Measurements from ENCODE around the gene FBXL4.
"Not testable (repeated sequence)": the region's sequence is repeated elsewhere in the genome, so short reads cannot be mapped to it uniquely, and the experiment has no call there.

FBXL4 gene

DNA sequence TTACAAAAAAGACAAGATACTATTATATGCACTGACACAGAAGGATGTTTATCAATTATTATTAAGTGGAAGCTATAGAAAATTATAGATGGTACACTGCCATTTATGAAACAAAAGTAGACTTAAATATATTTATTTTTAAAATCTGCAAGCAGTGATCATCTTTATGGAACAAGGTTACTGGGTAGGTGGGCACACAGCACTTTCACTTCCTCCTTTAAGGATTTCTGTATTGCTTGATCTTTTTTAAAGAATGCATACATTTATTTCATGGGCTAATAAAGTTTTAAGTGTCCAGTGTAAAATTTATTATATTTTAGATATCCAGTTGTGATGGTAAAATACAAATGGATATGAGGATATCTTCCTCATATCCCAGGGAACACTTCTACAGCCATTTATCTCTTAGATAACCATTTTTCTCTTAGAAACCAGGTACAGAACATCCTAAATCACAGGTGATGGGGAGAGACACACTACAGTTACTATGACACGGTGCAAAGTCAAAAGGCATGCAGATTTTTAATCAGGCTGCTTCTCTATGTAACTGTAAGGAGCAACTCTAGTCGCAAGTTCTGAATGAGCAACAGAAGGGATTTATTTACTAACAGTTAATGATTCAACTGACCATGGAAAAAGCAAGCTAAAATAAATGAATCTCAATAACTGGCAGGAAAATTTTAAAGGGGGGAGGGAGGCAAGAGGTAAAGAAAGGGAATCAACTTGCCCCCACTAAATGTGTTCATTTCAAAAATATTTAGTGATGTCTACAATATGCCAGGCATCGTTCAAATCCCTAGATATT is 2.2 kb downstream of the FBXL4 start:
- no peak for DNase-seq (ENCODE audit: low read depth, low spot score)

DNA sequence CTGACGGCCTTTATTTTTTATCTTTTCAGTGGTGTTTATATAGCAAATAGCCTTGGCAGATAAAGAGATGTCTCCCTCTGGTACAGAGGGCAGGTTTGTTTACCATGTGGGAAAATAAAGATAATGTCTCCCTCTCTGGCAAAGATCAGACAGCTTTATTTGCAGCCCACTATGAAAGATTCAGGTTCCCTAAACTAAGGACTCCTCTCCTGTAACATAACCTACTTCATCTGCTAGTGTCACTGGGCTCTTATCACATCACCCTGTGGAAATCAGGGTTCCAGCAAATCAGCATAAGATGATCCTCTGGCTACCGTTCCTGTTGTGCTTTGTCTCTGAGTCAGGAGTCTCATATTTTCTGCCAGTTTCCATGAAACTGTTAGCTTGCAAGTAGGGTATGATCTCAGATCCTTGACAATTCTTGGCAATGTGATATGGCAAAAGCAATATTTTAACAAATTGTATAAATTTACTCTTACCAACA is 3.1 kb downstream of the FBXL4 start:
- no peak for DNase-seq (ENCODE audit: low read depth, low spot score)

DNA sequence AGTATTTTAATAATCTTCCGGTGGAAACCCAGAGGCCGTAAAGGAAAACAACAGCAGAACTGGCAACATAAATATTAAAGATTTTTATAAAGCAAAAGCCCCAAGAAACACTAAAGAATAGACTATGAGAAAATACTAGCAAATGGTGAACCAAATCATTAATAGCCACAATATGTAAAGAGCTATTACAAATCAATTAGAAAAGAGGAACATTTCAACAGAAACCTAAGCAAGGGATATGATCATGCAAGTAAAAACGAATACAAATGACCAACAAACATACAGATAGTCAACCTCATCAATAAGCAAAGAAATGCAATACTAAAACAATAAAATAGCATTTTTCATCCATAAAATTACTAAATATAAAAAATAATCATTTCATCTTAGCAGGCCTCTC is 3.6 kb downstream of the FBXL4 start:
- no peak for DNase-seq (ENCODE audit: low read depth, low spot score)

DNA sequence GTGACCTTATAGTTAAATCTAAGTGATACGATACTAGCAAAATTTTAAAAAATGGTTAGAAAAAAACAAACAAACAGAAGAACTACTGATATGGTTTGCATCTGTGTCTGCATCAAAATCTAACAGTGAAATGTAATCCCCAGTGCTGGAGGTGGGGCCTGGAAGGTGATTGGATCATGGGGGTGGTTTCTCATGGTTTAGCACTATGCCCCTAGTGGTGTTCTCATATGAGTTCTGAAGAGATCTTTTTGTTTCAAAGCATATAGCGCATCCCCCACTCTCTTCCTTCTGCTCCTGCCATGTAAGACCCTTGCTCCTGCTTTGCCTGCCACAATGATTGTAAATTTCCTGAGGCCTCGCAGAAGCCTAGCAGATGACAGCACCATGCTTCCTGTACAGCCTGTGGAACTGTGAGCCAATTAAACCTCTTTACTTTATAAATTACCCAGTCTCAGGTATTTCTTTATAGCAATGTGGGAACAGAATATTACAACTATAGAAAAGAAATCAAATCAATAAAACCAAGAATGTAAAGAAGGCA is 5.4 kb downstream of the FBXL4 start:
- no peak for DNase-seq (ENCODE audit: low read depth, low spot score)

DNA sequence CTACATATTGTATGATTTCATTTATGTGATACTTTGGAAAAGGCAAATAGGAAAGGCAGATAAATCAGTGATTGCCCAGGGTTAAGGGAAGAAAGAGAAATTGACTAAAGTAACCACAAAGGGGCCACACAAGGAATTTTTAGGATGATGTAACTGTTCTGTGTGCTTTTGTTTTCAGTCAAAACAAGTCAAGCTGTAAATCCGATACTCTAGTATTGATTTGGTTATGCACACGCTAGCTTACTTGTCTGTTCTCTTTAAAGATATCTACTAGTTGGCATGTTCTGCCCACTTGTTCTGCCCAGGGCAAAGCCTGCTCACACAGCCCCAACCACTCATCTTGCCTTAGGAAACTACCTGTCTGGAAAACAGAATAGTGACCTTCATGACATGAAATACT is 6.4 kb downstream of the FBXL4 start:
- no peak for DNase-seq (ENCODE audit: low read depth, low spot score)

DNA sequence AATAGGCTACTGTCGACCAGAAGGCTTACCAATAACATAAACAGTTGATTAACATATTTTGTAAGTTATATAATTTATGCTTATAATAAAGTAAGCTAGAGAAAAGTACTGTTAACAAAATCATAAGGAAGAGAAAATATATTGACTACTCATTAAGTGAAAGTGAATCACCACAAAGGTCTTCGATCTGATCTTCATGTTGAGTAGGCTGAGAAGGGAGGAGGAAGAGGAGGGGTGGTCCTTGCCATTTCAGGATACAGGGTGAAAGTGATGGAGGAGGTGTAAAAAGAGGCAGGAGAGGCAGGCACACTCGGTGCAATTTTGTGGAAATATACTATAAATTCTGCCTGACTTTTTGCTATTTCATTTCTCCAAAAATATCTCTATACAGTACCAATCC is 10.4 kb downstream of the FBXL4 start:
- no peak for DNase-seq (ENCODE audit: low read depth, low spot score)

DNA sequence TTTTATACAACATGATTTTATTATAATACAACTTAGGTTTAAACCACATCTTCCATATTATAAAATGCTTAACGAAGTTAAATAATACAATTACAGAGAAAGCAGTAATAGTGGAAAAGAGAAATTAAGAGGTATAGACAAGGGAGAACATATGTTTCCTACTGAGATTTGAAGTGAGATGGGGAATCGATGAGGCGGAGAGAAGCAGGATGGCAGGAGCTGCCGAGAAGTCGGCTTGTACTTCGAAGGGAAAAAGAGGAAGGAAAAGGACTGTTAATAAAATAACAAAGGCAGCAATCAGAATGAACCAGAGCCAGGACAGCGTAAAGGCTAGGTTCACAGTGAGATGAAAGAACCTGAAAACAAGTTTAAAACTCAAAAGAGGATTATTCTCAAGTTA is 15.4 kb downstream of the FBXL4 start:
- DNase-seq (ENCODE audit: low read depth, low spot score): no peak

DNA sequence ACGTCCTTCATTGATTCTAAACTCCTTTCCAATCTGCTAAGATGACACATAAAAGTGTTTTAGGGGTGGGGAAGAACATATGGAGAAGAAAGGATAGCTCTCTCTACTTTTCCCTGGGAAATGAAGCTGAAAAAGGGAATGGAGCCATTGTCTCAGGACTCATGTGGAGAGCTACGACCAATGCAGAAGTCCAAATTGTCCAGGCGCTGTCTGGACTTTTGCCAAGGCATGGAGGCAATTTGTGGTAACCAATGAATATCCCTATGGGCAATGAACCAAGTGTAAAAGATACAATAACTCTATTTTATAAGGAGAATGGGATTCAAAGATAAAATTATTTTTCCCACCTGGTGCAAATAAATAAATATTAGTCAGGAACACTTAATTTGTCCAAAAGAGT is 16.1 kb downstream of the FBXL4 start:
- DNase-seq (ENCODE audit: low read depth, low spot score): no peak

DNA sequence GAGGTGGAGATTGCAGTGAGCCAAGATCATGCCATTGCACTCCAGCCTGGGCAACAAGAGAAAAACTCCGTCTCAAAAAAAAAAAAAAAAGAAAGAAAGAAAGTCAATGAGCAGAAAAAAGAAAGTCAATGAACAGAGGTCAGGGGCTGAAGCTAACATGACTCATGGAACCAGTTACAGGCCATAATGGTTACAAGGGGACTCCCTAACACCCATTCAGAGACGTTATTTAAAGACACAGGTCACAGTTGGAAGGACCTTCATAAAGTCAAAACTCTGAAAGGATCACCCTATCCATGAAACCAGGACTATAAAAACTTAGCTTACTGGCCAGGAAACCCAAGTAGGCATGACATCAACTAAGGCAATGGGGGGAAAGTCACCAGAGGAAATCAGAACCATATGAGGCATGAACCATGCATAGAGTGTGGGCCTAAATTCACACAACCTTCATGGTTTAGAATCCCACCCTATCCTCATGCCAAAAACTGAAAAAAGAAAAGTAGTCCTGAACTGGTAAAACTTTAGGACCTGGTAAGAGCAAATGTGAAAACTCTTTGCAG is 18.2 kb downstream of the FBXL4 start:
- DNase-seq (ENCODE audit: low read depth, low spot score): no peak

DNA sequence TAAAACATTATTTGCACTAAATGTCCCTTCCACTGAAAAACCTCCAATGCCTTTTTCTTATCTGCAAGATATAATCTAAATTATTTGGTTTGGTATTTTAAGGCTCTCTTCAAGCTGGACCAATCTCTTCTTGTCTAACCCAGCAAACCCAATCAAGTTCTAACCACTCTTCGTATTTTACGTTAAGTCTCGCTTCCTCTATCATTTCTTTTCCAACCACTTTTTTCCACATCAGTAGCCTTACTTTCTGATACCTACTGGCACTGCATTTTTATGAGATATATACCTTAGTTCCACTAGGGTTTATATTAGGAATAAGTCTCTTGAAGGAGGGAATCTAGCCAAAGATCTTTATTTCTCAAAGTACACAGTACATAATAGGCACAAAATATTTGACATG is 19.1 kb downstream of the FBXL4 start:
- no peak for DNase-seq (ENCODE audit: low read depth, low spot score)

DNA sequence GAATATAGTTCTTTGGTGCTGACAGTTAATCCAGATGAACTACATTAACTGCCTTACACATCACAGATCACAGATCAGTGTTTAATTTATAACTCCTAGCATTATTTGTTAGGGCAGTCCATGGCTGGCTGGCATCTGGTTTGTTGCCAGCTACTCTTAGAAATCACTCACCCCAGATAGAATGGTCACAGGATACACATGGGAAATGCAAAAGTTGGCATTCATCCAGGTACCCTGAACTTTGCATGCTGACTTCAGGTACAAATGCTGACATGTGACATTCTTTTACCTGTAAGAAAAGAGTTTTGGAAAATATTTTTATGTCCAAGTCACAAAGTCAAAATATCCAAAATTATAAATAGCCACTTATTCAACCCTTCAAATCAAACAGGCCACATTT is 20.2 kb downstream of the FBXL4 start:
- no peak for DNase-seq (ENCODE audit: low read depth, low spot score)

DNA sequence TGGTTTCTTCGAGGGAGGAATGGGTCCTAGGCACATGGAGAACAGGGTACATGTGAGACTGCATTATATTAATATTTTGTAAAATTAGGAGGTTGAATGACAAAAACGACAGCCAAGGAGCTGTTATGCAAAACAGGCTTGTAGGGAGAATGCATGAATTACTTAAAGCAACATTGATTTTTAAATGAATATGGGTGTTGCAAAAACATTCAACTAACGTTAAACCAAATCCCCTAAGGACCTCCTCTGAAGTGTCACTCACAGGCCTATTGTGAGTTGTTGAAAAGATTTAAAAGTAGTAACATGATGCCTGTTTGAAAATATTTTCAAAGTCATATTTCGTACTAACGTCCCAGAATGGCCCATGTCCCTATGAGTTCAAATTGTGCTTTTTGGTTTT is 21.9 kb downstream of the FBXL4 start:
- no peak for DNase-seq (ENCODE audit: low read depth, low spot score)

DNA sequence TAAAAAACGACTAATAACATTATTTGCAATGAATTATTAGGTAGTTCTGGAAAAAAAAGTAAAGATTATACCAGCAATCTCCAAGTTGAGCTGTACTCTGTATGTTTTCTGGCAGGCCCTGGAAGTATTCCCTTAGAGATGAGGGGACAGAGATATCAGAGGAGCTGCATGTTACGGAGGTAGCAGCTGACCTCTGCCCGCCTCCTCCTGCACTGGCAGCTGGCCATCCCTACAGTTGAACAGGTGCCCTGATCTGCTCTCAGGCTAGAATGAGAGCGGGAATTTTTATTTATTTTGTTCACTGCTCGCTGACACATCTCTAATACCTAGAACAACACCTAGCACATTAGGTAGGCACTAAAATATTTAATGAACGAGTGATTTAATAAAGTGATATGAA is 23.1 kb downstream of the FBXL4 start:
- DNase-seq (ENCODE audit: low read depth, low spot score): no peak

DNA sequence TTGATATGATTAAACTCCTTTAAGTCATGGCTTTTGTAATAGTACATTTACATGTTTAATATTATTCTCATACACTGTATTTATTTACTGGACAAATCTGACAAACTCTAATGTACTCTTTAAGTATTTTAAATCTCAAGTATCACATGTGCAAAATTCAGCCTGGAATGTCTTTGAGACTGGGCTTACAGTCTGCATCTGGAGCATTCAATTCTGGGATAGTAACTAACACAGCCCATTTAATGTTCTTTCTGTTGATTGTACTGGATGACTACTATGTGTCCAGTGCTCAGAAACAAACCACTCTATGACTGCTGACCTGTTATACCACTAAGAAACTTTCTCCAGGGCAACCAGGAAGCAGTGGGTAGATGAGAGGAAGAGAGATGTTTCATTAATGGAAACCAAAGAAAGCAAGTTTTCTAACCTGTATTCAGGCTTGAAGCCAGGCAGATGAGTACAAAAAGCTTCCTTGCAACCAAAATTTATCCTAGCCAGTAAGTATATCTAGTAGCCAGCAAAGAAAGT is 26.8 kb downstream of the FBXL4 start:
- DNase-seq (ENCODE audit: low read depth, low spot score): no peak

DNA sequence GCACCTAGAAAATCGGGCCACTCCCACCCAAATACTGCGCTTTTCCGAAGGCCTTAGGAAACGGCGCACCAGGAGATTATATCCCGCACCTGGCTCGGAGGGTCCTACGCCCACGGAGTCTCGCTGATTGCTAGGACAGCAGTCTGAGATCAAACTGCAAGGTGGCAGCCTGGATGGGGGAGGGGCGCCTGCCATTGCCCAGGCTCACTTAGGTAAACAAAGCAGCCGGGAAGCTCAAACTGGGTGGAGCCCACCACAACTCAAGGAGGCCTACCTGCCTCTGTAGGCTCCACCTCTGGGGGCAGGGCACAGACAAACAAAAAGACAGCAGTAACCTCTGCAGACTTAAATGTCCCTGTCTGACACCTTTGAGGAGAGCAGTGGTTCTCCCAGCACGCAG is 36.8 kb downstream of the FBXL4 start:
- not testable (repeated sequence) for DNase-seq (ENCODE audit: low read depth, low spot score)

DNA sequence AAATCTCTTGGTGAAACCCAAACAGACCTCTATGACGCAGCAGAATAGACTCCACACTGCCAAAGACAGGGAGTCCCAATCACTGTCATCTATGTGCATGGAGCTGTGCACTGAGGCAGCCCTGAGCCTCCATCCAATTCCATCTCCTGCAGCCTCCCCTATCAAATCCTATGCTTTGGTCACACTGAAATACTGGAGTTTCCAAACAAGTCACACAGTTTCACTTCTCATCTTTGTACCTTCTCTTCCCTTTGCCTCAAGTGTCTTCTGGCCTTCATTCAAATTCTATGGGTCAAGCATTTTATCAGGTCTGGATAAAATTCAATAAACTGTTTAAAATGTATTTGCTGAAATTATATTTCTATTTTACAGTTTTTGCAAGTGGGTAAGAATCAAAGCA is 38.5 kb downstream of the FBXL4 start:
- DNase-seq (ENCODE audit: low read depth, low spot score): no peak

DNA sequence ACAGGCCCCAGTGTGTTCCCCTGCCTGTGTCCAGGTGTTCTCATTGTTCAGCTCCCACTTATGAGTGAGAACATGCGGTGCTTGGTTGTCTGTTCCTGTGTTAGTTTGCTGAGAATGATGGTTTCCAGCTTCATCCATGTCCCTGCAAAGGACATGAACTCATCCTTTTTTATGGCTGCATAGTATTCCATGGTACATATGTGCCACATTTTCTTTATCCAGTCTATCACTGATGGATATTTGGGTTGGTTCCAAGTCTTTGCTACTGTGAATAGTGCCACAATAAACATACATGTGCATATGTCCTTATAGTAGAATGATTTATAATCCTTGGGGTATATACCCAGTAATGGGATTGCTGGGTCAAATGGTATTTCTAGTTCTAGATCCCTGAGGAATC is 41.4 kb downstream of the FBXL4 start:
- DNase-seq (ENCODE audit: low read depth, low spot score): not testable (repeated sequence)

DNA sequence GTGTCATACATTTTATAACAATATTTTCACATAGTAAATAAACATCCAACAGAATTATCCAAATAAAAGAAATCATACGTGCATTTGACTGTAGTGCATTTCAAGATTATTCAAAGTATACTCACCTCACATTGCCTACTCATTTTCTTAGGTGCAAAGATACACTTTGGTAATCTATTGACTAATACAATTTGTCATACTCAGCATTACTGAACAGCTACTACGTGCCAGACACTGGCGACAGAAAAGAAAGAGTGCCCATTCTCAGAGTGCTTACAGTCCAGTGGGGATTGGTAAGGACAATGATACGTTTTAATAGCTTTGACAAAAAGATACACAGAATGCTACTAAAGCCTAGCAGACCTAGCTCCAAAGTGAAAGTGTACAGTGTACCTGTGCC is 42.0 kb downstream of the FBXL4 start:
- DNase-seq (ENCODE audit: low read depth, low spot score): no peak

DNA sequence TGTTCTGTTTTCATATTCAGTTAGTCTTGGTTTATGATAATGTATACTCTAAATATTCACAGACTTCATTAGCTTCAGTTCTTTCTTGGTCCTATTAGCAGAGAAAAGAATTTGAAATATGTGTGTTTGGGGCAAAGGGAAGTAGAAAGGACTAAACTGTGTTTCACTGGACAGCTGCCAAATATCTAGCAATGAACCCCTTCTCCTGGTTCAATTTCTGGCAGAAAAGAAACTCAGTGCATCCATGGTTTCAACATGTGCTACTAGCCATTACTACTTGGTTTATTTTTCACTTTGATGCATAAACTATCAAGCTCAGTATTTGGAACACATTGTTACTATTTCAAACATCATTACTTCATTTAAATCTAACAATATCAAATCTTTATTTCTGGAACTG is 43.6 kb downstream of the FBXL4 start:
- DNase-seq (ENCODE audit: low read depth, low spot score): no peak

DNA sequence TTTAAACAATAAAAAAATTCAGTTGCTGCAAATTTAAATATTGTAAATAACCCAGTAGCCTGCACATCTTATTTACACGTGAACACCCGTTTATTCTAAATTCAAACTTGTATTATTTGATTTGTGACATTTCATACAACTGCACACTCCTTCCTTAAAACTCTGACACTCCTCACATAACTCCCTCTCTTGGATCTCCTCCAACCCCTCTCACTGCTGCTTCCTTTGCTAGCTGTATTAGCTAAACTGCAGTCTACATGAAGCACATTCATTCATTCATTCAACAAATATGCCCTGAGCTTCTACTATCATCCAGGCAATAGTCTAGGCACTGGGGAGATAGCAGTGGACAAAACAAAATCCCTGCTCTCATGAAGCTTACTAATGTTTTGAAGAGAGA is 47.0 kb downstream of the FBXL4 start:
- no peak for DNase-seq (ENCODE audit: low read depth, low spot score)

DNA sequence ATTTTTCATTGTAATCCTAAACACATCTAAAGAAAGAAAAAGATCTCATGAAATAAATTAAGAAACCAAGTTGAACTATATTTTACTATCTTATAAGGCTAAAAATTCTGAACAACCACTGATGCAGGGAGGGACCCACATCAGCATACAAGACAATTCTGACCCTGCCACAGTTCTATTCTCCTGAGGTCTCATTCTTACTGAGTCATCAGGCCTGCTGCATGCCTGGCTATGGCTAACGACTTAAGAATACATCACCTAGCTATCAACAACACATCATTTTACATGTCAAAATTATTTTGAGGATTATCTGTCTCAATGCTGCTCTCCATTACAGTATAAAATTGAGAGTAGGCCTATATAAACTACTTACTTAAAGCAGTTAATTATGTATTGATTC is 52.9 kb downstream of the FBXL4 start:
- no peak for DNase-seq (ENCODE audit: low read depth, low spot score)

DNA sequence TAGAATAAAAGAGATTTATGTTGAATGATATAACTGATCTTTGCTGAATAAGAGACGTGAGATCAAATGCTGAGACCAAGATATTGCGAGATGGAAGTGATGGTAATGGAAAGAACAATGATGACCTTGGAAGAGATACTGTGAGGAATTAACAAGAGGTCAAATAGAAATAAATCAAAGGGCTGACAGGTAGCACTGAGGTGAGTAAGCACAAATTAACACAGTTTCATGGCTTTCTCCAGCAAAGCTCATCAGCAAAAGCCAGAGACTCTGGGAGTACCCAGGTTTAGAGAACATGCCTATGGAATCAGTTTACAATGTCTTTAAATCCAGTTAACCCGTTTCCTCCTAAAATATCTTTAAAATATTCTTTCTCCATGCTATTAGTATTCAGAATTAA is 60.1 kb downstream of the FBXL4 start:
- DNase-seq (ENCODE audit: low read depth, low spot score): no peak

DNA sequence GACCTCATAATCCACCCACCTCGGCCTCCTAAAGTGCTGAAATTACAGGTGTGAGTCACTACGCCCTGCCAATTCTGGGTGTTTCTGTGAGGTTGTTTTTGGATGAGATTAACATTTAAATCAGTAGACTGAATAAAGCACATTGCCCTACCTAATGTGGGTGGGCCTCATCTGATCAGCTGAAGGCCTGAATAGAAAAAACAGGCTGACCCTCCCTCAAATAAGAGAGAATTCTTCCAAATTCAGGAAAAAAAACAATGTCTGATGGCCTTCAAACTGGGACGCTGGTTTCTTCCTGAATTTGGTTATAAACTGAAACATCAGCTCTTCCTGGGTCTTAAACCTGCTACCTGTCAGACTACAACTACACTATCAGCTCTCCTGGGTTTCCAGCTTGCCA is 62.4 kb downstream of the FBXL4 start:
- DNase-seq (ENCODE audit: low read depth, low spot score): no peak

All from iPS DF 19.7 (cell line).